Activated T-helper 9 cell treated with anti-CD3 and anti-CD28 coated beads, Interleukin-2, amount 50 U/mL, for 16 hours (primary cell): ENCODE data around the gene BCL6.
"Not testable (repeated sequence)": the region's sequence is repeated elsewhere in the genome, so short reads cannot be mapped to it uniquely, and the experiment has no call there.

Source experiments
- DNase-seq: peaks from one replicate; pipeline ENCODE4 v3.0.0-alpha.2; 2020; ENCODE audit warnings: low read depth

Gene BCL6

DNA sequence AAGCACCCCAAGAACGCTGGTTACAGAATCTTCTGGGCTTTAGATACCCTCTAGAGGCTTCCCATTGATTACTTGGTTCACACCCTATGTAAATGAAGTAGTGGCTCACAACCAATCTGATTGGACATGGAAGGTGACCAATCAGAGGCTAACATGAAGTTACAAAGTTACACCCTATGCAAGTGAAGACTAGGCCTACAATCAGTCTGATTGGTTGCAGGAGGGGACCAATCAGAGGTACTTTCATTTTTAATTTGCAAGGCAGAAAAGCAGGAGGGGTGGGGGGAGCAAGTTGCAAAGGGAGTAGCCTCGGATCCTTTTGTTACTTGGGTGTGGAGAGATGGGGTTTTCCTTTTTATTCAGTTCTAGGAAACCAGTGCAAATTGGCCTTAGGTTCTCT, 31.8 kb downstream of the BCL6 start:
- no peak for DNase-seq

DNA sequence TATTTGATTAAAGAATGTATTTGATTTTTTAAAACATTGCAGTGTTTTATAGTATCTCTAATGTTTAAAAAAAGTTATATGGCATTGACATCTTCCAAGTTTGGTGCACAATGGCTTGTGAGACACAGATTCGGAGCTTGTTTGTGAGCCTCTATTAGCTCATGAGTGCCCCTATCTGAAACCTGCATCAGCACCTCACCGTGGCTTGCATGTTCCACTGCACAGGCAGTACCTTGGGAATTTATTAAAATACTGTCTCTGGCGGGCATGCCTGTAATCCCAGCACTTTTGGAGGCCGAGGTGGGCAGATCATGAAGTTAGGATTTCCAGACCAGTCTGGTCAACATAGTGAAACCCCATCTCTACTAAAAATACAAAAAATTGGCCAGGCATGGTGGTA, 36.1 kb downstream of the BCL6 start:
- no peak for DNase-seq

DNA sequence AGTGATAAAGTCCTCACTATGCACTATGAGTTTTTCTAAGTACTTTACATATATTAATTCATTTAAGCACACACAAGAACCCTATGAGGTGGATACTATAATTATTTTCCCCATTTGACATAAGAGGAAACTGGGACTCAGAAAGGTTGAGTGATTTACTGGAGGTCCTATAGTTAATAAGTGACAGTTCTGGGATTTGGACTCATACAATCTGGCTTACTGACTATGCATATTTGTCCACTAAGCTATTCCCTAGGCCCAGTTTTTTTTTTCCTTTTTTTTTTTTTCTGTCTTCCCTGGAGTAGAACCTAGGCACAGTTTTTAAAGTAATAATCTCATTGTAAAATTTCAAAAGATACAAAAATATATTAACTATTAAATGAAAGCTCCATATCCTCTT, 36.6 kb downstream of the BCL6 start:
- no peak for DNase-seq

DNA sequence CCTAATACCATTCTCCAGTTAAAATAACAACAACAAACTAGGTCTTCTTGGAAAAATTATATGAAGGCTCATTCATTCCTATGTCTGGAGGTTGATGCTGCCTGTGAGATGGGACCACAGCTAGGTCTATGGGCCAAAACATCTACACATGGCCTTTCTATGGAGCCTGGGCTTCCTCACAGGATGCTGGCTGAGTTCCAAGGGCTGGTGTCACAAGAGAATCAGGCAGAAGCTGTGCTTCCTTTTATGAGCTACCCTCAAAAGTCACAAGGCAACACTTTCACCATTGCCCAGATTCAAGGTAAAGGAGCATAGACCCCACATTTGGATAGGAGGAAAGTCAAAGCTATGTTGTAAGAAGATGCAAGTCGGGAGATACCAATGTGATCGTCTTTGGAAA, 38.3 kb downstream of the BCL6 start:
- DNase-seq = no peak

DNA sequence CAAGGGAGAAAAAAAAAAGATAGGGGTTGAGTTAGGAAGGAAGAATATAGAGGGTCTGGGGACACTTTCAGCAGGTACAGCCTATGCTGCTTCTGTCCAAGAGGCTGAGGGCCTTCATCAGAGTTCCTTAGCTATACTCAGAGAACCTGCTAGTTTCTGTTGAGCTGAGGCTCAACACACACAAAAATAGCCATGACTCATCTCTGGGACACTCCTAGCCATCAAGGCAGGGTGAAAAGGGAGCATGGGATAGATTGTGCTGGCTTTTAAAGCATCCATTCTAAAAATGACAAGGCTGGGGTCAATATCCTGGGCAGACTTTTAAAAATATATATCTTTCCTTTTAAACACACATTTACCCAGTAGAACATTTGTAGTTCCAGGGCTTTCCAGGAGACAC, 40.1 kb downstream of the BCL6 start:
- no peak for DNase-seq

DNA sequence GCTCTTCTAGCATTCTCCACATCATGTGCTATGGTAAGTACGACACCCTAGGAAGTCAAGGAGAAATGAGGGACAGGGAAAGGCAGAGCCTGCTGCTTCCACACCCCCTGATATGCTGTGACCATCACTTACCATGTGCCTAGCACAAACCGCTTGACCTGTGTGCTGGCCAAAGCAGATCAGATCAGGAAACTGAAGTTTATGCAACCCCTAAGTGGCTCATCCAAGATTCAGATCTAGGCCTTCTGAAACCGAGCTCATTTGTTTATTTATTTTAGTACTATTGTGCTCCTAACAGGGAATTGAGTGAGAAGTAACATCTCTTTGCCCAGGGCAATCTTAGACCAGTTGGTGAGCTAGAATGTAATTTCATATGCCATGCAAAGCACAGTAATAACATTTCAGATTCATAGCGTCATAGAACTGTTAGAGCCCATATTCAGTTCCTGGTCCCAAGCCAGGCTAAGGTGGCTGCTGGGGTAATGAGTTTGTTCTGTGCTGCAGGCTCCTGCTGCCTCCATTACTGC, 42.7 kb downstream of the BCL6 start, which contains the start of gene RTP2:
Gene RTP2, minus strand, starts transcription at position 51 of the 527 bp plus-strand sequence. CDS start 429 bp downstream, outside the sequence.
- DNase-seq = no peak

DNA sequence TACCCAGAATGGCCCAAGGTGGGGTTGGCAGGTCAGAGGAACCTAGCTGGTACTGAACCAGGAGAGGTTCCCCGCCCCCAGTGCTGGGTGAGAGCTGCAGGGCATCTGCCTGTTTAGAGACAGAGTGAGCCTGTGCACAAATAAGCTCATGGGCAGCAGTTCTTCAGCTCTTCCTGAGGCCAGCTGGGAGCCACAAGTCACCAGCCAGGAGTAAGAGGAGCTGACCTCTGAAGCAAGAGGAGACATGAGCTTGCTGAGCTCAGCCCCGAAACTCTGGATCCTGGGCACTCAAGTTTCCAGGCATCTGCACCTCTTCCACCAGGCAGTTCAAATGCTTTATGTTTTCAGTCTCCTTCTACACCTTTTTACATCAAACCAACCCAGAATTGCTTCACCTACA, 45.0 kb downstream of the BCL6 start:
- DNase-seq = no peak

DNA sequence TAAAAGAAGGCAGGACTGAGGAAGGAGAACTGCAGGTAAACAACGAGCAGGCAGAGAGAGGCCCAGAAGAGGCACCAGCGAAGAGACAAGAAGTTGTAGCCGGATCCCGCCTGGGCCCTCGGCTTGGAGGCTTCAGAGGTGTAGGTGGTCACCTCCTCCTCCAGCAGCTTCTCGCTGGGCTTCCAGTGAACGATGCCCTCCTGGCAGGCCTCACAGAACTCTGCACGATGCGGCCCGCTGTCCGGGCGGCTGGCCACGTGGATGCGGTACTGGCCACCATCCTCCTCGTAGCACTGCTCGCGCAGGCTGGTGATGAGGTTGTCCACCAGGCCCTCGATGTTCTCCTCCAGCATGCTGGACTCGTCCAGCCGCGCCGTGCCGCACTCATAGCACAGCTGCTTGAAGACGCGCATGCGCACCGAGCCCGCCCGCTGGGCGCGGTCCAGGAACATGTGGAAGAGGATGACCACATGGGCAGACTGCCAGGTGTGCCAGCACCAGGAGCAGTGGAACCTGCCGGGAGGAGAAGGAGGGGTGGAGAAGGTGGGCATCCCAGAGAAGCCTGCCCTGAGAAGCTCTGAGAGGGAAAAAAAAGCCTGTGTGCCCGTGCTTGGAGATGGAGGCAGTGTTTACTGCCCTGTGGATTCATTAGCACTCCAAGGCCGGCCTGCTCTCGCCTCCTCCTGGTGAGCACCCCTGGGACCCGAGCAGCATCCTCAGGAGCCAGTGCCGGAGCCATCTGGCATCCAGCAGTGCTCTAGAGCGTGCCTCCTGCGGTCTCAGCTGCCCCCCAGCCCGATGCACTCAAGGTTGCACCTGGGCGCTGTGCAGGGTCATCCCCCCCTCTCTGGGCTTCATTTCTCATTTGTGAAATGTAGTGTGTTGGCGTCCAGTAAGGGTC, 46.5 kb downstream of the BCL6 start:
- no peak for DNase-seq

DNA sequence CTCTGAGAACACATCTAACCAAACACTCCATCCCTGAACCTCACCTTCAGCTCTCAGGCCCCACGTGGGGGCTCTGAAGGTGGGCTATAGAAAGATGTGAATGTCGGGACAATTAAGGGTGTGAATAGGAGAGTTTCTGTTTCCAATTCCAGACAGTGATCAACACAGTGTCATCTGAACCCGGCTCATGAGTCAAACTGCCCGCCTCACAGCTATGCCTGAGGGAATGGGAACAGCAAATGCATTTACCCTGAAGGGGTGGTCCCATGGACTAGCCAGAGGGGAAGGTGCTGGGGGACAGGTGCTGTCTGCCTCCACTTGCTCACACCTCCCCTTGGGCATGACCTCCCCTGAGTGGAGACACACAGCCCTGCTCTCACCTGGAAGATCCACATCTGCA, 49.2 kb downstream of the BCL6 start:
- no peak for DNase-seq

DNA sequence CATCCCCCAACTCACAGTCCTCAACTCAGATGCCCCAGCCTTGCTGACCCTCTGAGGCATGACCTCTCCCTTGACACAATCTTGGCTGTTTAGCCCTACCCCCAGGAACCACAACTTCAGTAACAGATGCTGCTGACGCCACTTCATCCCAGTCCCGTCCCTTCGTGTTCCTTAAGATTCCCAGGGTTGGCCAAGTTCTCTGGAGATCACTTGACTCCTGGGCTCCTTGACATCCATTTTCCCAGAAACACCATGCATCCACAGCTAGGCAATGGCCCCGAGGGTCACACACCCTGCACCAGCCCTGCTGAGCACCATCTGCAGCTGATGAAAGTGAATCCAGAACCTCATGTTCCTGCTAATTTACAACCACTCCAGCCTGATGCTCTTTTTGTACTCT, 49.8 kb downstream of the BCL6 start:
- DNase-seq = no peak

DNA sequence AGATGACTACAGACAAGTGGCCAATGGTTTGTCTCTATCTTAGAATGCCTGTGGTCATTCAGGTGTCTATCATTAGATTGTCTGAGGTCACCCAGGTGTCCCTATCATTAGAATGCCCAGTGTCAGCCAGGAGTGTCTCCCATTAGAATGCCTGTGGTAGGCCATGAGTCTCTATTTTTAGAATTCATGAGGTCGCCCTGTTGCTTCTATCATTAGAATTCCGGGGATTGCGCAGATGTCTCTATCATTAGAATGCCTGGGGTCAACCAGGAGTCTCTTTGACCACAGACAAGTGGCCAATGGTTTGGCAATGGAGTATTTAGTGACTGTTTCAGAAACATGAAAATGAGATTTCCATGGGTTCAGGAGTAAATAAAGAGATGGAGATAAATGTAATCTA, 50.5 kb downstream of the BCL6 start:
- no peak for DNase-seq

DNA sequence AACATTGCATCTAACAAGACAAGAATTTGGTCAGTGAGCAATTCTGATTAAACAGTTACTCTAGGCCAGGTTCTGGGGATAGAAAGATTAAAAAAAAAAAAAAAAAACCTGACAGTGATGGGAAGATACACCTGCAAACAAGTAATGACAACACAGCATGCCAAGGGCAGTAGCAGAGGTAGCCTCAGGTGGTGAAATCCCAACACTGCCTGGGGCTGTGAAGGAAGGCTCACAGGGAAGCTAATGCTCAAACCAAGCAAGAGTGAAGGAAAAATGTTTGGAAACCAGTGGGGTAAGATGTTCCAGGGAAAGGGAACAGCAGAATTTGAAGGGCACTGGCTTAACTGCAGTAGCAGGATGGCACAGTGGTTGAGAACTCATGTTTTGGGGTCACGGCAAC, 51.8 kb downstream of the BCL6 start:
- no peak for DNase-seq

DNA sequence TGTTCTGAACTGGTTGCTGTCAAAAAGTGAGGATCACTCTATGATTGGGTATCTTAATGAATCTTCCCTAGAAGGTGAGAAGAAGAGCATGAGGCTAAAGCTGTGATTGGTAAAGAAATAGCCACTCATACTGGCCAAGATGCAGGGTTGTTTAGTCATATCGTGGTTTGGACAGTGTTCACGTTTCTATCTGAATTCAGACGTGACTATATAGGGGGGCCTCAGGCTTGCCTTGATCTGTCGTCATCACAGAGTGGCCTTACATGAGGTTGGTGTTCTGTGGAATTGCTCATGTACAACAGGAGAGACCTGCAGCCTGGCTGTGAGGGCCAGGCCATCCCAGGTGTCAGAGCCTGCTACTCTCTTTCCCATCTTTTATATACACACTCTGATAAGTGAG, 55.3 kb downstream of the BCL6 start:
- no peak for DNase-seq

DNA sequence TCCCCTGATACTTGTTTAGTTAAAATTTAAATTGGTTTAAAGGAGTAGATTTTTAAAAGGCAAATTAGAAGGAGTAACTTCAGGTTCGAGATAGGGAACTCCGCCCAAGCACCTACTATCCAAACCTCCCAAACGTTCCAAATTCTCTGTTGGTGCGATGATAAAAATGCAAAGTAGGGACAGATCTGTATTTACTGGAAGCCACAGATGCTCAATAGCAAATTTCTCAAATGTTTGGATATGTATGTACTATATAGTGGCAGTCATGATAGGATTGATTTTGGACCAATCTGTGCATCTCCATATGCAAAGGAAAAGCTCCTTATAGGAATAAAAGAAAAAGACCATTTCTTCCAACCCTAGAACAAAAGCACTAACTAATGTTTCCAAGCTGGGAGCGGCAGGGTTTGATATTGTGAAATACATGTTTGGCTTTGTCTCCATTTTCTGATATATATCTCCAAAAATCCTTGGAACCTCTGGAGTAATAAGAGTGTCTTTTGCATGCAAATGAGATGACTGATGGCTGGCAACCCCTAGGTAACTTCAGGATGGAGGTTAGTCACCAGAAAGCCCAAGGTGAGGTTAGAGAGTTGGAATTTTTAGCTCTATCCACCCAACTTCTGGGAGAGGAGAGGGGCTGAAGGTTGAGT, 58.5 kb downstream of the BCL6 start:
- no peak for DNase-seq

DNA sequence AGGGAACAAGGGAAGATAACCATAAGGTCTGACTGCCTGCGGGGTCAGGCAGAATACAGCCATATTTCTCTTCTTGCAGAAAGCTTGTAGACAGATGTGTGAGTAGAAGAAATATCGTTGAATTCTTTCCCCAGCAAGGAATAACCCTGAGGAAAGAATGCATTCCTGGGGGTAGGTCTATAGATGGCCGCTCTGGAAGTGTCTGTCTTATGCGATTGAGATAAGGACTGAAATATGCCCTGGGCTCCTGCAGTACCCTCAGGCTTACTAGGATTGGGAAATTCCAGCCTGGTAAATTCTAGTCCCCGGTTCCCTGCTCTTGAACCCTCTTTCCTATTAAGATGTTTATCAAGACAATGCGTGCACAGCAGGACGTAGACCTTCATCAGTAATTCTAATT, 59.3 kb downstream of the BCL6 start:
- no peak for DNase-seq

DNA sequence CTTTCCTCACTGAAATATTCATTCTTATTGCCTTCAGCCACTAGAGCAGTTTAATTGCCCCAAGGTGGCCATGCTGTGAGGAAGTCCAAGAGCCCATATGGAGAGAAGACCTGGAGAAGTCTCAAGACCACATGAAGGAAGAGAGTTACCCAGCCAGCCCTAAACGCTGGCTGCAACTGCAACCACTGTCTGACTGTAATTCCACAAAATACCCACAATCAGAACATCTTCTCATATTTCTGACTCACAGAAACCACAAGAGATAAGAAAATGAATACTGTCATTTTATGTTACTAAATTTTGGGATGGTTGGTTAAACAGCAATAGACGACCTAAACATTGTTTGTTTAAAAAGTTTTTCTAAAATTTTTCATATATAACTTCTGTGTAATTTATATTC, 60.4 kb downstream of the BCL6 start:
- no peak for DNase-seq

DNA sequence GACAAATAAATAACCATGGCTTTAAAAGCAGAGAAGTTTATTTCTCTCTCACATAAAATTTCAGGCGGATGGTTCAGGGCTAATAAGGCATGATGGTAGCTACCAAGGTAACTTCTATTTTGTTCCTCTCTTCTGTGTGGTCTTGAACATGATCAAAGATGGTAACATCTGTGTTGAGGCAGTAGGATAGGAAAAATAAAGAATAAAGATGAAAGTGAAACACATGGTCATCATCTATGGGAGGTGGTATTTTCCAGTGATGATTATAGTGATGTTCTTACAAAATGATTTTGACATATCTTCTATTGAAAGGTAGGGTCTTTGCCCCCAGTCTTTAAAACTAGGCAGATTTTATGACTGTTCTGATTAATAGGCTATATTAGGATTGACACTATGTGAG, 60.8 kb downstream of the BCL6 start:
- DNase-seq = no peak

DNA sequence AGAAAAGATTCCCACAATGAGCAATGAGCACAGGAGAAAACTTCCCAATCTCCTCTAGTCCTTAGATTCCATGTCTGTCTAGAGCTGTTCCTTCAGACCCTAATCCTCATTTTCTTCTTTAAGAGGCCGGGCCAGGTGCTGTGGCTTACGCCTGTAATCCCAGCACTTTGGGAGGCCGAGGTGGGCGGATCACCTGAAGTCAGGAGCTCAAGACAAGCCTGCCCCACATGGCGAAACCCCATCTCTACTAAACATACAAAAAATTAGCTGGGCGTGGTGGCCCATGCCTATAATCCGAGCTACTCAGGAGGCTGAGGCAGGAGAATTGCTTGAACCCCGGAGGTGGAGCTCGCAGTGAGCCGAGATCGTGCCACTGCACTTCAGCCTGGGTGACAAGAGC, 63.5 kb downstream of the BCL6 start:
- not testable (repeated sequence) for DNase-seq

DNA sequence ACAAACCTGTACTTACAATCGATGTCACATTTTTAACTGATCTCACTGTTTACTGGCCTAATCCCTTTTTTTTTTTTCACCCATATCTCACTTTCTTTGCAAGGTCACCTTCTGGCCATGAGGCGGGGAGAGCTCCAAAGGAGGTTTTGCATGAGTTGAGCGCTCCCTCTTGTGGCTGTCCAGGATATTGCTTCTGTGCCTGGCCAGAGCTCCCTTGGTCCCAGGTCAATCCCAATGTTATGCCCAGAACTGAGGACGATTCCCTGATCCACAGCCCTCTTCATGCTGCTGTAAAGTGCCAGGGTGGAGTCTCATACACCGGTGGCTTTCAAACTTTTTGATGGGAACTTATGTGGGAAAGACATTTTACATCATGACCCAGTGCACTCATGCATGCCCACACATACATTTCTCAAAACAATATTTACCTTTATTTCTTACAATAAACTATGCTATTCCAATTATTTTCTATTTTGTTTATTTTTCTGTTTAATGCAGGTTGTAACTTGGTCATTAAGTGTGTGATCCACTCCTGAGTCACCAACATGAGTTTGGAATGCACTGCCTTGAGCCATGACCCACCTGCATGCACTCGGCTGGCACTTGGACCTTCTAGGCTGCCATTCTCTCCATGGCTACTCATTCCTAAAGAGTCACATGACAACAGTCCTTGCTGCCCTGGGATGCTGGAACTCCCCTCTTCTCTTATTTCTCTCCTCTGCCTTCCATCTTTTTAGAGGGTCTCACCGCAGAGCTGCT, 65.5 kb downstream of the BCL6 start:
- peak; percentile 33 for DNase-seq

DNA sequence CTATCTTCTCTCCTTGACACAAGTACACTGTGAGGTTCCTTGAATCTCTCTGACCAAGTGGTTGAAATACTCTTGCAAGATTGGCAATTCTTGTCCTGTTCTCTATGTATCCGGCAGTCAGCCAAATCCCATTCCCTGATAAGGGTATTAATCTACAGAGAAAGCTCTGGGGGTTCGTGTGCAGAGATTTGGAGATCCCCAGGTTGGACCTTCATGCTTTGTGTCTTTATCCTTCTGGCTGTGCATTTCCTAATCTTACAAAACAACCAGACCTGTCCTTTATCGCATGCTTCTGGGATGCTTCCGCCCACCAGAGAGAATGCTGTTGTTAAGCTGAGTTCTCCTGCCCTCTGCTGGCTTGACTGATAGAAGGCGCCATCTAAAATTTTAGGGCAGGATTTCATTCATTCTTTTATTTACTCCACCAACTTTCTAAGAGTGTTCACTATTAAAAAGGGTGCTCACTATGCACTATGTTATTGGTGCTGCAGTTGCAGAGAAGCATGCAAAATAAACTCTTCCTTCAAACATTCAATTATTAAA, 66.5 kb downstream of the BCL6 start:
- no peak for DNase-seq

DNA sequence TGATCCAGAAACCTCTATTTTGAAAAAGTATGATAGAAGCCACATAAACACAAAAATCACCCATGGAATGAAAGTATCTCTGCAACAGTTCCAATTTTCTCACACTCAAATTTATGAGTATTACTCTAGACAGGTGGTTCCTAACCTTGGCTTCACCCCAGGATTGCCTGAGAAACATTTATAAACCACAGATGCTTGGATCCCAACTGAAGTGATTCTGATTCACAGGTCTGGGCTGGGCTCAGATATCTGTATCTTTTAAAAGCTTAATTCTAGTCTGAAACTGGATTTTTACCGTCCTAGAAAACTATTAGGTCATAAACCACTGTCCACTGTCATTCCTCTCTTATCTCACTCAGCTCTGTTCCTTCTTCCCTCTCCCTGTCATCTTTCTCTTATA, 67.7 kb downstream of the BCL6 start:
- no peak for DNase-seq

DNA sequence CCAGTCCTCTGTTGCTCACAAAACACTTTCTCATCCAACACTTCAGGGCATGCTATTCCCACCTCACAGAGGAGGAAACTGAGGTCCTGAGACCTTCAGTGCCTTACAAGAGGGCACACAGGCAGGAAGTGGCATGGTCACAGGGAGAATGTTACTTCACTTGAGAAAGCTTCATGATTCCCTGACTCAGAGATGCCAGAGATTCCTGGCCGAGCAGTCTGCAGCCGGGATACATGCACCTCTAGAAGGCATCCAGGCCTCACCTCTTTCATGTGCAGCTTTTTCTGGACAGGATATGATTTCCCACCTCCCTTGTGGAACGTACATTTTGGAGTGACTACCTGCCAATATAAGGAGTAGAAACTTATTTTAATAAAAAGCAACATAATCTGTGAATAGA, 72.3 kb downstream of the BCL6 start:
- no peak for DNase-seq
